Gastroesophageal sphincter (tissue), 3 donors: ENCODE measurements around the gene KLHL5.

Experiments used
- EP300 ChIP-seq: sonication (generic); formaldehyde crosslinking; IDR thresholded peaks from one replicate; pipeline ENCODE4 v1.6.1; 2017; ENCODE audit warnings: antibody characterized with exemption, mild to moderate bottlenecking
- POLR2A ChIP-seq, 2 donors: fragments of 450-650 bp; IDR thresholded peaks; one replicate each; pipeline ENCODE4 v1.6.1; 2017; ENCODE audit warnings: antibody characterized with exemption in 2 of 2, mild to moderate bottlenecking in 2 of 2, moderate library complexity in 1 of 2
- POLR2AphosphoS5 ChIP-seq: sonication (generic); formaldehyde crosslinking; IDR thresholded peaks from one replicate; pipeline ENCODE4 v1.6.1; 2017; ENCODE audit warnings: antibody characterized with exemption
- TF ChIP-seq, protein P1 (sequence below), 4 experiments: fragments of 200-600 bp in 2 of 4; fragments of 450-650 bp in 2 of 4; sonication (generic) in 1 of 4; IDR thresholded peaks; one replicate each; pipeline ENCODE4 v1.5.1; 2017 to 2019; ENCODE audit warnings: antibody characterized with exemption in 4 of 4, mild to moderate bottlenecking in 2 of 4, moderate library complexity in 2 of 4

- no peak for TF ChIP-seq POLR2AphosphoS5
- TF ChIP-seq, protein P1, sequence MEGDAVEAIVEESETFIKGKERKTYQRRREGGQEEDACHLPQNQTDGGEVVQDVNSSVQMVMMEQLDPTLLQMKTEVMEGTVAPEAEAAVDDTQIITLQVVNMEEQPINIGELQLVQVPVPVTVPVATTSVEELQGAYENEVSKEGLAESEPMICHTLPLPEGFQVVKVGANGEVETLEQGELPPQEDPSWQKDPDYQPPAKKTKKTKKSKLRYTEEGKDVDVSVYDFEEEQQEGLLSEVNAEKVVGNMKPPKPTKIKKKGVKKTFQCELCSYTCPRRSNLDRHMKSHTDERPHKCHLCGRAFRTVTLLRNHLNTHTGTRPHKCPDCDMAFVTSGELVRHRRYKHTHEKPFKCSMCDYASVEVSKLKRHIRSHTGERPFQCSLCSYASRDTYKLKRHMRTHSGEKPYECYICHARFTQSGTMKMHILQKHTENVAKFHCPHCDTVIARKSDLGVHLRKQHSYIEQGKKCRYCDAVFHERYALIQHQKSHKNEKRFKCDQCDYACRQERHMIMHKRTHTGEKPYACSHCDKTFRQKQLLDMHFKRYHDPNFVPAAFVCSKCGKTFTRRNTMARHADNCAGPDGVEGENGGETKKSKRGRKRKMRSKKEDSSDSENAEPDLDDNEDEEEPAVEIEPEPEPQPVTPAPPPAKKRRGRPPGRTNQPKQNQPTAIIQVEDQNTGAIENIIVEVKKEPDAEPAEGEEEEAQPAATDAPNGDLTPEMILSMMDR (IDR thresholded peaks at IDR 0.05): no peak
- no peak for TF ChIP-seq EP300
- TF ChIP-seq POLR2A (IDR thresholded peaks at IDR 0.05): no peak
Measured at GRCh38 chr4:39053983-39054382, 8.0 kb upstream of the KLHL5 start.
